GM18907 (cell line): ENCODE data around the gene ADCY2.
"Not testable (repeated sequence)": the region's sequence is repeated elsewhere in the genome, so short reads cannot be mapped to it uniquely, and the experiment has no call there.

ENCODE experiments used
- ATAC-seq: cut with Tn5 transposase; IDR thresholded peaks from one replicate; pipeline ENCODE4 v1.9.1; 2021; ENCODE audit warnings: mild to moderate bottlenecking, moderate library complexity; ENCODE audit not compliant: unreplicated experiment

The ADCY2 gene

DNA sequence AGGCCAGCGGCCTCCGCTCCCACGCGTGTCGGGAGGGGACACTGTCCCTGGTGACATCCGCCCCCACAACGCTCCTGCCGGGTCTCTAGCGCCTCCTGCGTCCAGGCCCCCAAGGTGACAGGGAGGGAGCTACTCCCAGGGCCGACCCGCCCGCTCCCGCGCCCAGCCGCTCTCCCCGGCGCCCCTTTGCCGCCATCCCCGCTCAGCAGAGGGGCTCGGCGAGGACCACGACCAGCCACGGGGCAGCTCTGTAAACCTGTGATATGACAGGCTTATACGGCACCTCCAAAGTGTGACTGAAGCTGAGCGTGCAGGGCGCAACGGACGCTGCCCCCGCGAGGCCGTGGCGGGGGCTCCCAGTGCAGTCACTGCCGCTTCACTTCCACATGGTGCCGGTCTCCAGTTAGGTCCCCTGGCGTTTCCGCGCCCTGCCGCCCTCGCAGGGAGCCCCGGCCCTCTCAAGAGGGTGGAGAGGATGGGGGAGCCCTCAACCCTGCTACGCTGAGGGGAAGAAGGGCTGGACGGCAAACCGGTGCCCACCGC, 978 bp upstream of the ADCY2 start:
- no peak for ATAC-seq

DNA sequence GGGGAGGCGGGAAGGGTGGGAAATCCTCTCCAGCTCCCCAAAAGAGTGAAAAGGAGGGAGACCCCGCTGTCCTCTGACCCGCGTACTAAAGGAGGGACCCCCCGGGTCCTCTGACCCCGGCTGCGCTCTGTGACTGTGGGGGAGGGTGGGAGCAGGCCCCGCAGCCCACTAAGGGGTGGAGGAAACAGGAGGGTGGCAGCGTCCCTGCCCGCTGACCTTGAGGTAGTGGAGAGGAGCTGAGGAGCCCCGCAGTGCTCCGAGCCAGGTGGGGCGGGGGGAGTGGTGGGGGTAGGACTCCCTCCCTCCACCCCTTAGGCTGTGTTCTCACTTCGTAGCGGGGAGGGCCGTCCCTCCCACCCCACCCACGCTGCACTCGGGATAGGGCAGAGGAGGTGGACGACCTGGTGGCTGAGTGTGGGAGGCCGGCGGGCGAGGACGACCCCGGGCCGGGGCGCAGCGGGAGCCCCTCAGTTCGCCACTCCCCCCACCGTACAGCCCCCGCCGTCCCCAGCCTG, 449 bp upstream of the ADCY2 start:
- no peak for ATAC-seq

DNA sequence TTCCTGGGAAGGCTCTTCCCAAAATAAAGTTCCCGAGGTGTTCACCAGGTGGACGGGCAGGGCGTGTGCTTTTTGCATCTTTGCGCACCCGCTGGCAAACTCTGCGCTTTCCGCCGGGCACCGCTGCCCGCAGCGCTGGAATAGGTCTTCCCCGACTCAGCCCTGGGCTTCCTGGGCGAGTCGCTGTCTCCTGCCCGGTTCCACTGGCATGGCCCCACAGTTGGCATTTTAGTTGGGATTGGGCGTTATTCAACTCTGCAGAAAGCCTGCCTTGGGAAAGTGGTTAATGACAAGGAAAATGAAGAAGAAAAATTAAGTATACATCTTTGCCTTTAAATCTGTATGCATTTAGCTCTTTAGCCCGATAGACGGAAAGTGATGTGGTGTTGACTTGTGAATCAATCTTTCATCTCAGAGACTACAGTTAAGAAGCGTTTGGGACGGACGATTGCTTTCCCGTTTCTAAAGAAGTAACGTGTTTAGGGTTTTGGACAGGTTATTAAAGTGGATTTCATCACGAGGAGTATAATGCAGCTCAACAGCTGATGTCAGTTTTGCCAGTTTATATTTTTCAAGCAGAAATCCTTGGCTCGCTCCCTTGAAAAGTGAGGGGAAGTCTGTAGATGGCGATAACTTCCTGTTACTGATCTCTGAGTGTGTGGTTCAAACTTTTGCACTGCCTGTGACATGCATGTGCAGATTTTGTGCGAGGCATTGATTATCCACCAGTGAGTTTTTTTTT, 946 bp downstream of the ADCY2 start:
- ATAC-seq: no peak

DNA sequence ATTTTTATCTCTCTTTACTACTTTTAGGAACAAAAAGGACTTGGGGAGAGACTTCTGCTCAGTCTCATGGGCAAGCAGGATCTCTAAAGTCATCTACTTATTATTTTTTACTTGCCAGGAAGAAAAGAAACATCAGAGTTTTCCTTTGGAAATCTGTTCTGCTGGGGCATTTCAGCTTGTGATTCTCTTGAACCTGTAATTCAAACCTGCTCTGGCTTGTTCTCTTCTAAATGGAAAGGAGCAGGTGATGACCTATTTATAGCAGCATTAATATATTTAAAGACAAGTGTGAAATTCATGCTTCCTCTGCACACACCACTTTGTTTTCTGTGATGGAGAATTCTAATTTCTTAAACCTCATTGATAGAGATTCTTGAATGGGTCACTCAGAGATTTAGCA, 2.0 kb downstream of the ADCY2 start:
- ATAC-seq: no peak

DNA sequence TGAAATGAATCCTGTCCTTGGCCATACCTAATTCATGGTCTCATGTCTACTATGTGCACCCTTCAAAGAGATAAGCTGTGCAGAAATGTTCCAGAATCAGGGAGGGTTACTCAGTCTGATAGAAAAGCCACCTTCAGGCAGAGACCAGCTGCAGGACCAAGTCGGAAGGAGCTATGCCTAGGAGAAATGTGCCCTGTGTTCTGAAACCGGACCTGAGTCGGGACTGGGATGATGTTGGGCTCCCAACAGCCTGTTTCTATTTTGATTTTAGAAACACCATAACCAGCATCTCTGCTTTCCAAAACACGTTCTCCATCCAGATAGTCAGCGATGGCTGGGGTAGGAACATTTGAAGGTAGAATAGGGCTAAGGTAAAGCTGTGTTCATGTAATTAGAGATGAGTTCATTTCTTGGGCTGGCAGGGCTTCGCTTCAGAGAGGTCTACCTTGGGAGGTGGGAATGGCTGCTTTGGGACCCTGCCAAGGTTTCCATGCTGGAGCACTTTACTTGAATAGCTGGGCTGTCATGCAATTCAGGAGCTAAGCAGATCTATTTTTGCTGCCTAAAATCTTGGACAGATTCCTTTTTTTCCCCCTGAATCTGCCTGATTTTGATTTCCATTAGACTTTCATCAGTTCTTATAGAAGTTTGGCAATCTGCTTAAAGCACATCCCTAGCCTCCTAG, 2.8 kb downstream of the ADCY2 start:
- ATAC-seq: no peak

DNA sequence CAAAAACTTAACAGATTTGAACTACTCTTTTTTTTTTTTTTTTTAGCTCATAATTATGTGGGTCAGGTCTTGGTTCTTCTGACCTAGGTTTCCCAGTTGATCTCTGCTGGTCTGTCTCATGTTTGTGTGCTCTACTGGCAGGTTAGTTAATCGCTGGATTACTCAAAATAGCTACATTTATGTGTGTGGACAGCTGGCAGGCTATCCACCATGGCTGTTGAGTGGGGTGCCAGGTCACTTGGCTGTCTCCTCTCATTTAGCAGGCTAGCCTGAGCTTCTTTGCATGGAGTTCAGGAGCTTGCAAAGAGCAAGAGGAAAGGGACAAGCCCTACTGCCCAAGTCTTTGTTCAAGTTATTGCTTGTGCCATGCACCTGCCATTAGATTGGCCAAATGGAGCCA, 9.3 kb downstream of the ADCY2 start:
- ATAC-seq: no peak

DNA sequence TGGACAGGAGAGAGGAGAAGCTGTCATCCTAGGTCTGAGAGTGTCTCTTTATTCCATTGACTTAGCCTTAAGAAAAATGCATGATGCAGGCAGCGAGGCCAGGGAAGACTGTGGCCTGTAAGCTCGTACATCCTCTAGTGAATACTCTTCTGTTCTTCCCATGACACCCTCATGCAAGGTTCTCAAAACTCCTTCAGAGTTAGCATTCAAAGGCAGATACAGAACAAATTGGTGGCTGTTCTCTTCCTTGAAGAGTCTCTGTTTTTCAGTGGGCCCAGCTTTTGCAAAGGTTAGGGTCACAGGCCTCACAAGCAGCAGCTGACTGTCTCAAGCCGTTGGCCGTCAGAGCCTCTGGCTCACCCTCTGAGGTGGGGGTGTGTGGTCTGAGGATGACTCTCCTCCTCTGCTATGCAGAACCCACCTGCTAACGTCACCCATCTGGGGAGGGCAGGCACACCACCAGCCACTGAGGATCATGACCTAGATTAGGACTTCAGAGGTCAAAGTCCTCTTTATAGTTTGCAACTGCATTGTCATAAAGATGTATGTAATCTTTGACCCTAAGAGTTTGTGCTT, 15.1 kb downstream of the ADCY2 start:
- ATAC-seq: no peak

DNA sequence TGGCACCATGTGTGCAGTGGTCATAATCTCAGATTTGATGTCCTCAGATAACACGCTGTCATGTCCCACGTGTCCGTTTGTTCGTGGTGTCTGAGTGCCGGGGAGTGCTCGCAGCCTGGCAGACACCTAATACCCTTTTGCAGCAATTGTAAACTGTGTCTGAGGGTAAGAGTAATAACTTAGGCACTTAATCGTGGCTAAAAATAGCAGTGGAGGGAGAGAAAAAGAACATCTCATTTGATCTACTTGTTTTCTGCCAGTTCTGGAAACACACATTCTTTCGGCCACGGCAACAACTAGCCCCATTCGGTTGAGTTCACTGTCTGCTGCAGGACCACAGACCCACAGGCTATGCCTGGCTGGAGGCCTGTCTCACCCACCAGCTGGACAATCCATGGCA, 16.5 kb downstream of the ADCY2 start:
- no peak for ATAC-seq

DNA sequence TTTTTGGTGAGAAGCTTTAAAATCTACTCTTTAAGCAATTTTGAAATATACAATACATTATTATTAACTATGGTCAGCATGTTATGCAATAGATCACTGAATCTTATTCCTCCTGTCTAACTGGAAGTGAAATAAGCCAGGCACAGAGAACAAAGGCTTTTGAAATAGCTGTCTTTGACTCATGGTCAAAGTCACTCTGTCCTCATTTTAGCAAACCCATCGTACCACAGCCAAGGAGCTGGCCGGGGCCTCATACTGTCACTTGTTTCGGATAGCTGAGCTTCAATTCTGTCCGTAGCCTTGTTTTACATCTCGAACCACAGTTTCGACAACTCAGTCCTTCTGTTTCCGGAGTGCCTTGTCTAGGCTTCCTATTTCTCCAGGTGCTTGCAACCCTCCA, 19.2 kb downstream of the ADCY2 start:
- no peak for ATAC-seq

DNA sequence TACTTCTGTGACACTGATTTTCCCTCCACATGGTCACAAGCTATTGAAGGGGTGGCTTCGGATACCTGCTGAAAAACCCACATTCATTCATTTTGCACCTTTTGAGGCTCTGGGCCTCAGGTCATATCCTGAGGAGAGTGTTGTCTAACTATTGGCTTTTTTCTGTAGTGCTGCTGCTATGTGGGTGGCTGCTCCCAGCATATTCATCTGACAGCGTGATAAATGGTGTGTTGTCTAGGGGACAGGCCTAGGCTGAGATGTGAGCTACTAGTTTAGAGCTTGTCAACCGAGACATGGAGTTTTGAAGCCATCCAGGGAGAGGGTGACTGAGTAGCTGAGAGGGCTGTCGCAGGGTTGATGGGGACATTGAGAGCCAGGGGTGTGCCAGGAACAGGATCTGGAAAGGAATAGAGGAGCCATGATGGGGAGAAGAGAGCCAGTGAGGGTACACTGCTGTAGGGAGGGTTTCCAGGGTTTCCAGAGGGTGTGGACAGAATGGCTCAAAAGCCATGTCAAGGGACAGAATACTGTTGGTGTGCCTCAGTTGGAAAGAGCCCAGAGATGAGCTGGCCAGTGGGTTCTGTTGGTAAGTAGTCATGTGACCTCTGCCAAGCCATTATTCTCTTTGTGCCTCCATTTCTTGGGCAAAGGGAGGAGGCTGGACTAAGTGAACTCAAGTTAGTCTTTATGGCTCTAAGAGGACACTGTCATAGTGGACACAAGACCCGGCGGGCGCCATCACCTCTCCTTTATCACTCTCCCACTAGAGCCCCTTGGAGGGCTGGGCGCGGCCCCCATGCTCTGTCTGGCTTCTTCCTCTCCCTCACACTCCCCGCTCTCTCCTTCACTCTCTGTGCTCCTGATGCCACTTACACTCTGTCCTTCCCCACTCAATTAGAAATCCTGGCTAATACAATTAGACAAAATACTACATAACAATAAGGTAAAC, 19.9 kb downstream of the ADCY2 start:
- no peak for ATAC-seq

DNA sequence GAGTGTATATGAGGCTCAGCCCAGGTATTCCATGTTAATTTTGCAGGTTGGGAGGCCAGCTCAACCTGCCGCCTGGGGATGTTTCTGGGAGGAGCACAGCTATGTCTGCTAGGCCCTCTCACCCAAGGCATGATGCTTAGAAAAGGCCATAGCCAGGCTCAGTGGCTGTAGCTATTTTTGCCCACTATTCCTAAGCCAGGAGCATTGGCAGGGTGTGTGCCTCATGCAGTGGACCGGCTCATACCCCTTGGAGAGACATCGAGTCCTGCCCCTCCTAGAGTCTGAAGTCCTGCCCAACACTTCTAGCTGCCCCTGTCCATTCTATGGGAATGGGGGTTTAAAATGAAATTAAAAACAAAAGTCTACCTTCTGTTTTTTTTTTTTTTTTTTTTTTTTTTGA, 22.3 kb downstream of the ADCY2 start:
- ATAC-seq: no peak

DNA sequence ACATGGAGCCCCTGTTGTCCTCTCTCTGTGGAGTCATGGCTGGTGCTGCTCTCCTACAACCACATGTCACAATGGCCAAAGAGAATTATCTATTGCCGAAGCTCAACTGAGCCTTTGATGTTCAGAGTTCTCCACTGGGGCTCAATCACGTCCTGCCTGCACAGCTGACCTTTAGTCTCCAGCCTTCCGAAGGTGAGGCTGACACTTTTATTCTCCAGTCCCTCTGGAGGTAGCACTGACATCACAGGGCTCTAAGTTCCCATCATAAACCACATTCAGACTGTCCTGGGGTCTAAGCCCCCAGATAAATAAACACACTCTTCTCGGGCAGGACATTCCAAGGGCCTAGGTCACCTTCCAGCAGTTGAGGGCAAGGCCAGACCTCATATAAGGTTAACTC, 23.4 kb downstream of the ADCY2 start:
- no peak for ATAC-seq

DNA sequence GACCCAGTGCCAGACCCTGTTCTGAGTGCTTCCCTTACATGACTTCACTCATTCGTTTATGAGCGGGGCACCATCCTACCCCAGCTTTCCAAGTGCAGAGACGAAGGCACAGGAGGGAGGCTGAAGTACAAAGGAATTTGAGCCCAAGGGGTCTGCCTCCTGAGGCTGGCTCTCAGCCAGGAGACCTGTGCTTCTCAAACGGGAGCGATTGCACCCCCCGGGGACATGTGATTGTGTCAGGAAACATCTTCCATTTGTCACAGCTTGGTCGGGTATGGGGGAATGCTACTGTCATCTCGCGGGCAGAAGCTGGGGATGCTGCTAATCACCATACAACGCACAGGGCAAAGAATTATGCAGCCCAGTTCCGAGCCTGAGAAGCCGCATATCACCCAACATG, 23.9 kb downstream of the ADCY2 start:
- ATAC-seq: no peak

DNA sequence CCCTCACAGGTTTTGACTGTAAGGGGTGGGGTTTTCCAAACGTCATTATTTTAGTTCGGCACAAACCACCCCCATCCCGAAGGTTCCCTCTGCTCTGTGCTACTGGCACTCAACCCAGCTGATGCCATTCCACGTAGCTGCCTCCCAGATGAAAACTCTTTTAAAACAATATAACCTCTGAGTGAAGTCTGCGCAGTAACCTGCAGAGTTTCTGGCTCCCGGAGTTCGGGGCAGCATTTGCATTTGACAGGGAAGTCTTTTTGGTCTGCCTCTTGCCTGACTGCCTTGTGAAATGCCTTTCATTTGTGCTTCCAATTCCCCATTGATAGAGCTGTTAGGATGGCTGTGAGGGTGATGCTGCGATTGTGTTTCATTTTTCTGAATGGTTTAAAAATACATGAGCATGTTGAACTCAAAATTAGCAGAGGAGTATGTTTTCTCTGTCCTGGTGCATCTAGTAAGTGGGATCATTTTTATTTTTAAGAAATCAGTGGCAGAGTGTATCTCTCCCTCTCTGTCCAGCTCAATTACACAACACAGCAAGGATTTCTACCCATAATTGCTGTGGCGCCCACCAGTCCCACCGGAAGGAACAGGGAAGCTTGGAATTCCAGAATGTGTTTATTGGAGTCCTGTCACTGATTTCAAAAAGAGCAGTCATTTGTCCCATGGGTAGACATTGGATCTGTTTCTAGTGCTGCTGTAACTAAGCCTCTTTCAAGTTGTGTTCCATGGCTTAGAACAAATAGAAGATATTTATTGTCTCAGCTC, 24.8 kb downstream of the ADCY2 start:
- ATAC-seq: no peak

DNA sequence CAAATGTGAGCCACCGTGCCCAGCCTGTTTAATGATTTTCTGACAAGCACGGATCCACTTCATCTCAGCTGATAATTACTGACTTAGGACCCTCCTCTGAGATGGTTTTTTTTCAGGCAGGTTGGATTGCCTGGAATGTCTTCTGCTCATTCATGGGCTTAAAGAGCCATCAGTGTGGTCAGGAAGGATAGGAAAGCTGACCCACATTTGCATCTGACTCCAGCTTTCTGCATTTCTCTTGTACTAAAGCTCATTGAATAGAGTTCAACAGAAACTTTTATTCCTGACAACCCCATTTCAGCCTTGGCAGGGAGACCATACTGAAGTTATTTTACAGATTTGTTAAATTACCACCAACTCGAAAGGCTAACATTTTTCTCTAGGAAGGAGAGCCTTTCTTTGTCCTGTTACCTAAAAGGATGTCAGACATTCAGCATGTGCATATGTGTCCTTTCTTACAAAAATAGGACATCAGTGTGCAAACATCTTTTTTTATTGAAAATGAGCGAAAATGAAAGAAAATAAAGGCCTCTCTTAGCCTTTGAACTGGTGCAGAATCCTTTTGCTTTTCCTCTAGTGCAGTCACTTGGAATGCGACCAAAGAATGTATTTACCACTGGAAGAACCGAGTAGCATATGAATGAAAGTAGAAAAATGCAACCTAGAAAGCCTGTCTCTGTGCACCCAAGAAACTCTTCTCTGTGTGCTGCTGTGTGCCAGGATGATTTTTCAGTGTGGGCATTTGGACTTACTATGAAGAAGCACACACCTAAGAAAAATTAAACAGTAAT, 26.6 kb downstream of the ADCY2 start:
- no peak for ATAC-seq

DNA sequence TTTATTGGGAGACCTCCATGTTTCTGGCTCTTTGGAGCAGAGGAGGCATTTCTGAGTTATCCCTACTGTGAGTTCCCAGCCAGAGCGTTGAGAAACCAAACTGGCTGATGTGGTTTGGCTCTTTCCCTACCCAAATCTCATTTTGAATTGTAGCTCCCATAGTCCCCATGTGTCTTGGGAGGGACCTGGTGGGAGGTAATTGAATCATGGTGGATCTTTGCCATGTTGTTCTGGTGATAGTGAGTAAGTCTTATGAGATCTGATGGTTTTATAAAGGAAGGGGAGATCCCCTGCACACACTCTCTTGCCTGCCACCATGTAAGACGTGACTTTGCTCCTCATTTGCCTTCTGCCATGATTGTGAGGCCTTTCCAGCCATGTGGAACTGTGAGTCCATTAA, 27.3 kb downstream of the ADCY2 start:
- not testable (repeated sequence) for ATAC-seq

DNA sequence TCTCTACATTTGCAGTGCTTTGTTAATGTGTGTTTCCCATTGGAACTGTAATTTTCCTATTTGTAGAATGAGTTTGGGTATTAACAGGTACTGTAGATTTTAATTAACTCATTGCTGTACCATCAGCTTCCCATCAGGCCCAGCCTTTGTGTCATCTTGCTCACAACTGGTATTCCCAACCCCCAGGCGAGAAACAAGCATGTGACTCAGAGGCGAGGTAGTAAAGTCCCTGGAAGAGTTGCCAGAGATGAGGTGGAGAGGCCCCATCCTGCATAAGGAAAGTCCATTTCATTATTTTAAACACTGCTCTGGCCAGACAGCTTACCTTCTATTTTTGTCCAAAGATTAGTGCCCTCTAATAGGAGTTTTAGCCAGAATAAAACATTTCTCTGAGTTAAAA, 29.9 kb downstream of the ADCY2 start:
- ATAC-seq: no peak

DNA sequence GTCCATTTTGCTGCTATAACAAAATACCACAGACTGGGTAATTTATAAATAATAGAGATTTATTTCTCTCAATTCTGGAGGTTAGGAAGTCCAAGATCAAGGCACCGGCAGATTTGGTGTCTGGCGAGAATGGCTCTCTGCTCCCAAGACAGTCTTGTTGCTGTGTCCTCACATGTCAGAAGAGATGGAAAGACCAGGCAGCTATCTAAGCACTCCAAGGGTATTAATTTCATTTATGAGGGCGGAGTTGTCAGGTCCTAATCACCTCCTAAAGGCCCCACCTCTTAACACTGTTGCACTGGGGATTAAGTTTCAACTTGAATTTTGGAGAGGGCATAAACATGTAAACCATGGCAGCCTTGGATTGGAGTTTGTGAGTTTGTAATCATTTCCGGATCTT, 30.3 kb downstream of the ADCY2 start:
- ATAC-seq: no peak

DNA sequence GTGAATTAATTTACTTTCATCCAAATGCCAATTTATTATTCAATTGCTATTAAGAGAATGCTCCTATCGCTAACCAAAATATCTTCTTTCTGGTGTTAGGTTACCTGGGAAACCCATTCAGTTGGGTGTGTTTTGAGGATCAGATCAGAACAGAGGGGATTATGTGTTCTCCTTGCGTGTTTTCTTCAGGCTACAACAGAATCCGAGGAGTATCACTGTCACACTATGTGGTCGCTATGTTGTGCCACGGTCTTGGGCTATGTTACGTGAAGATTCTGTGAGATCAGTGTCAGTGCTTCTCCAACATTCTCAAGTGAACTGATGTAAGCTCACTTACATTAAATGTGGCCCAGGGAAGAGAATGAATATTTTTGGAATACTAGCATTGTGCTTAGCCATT, 39.0 kb downstream of the ADCY2 start:
- no peak for ATAC-seq
